Parathyroid adenoma (tissue), 2 donors: ENCODE measurements around the gene SERPINH1.

Experiments used
- H2AFZ ChIP-seq: fragments of 300-600 bp; sonication (generic); one replicate; pipeline ENCODE4 v1.7.0; 2017; ENCODE audit warnings: antibody characterized with exemption, mild to moderate bottlenecking
- H3K27ac ChIP-seq: fragments of 300-600 bp; sonication (generic); one replicate; pipeline ENCODE4 v1.7.0; 2017
- H3K27me3 ChIP-seq: fragments of 300-600 bp; sonication (generic); one replicate; pipeline ENCODE4 v1.7.0; 2017; ENCODE audit warnings: low read length; ENCODE audit not compliant: control insufficient read depth, insufficient read depth
- H3K36me3 ChIP-seq: fragments of 300-600 bp; sonication (generic); one replicate; pipeline ENCODE4 v1.7.0; 2017; ENCODE audit warnings: low read length; ENCODE audit not compliant: control insufficient read depth, insufficient read depth
- H3K4me1 ChIP-seq: fragments of 300-600 bp; sonication (generic); one replicate; pipeline ENCODE4 v1.7.0; 2017; ENCODE audit warnings: control low read depth
- H3K4me2 ChIP-seq: fragments of 300-600 bp; sonication (generic); one replicate; pipeline ENCODE4 v1.7.0; 2017; ENCODE audit warnings: low read length
- H3K4me3 ChIP-seq: fragments of 300-600 bp; sonication (generic); one replicate; pipeline ENCODE4 v1.7.0; 2017; ENCODE audit warnings: low read depth, low read length
- H3K79me2 ChIP-seq: fragments of 300-600 bp; sonication (generic); one replicate; pipeline ENCODE4 v1.7.0; 2017; ENCODE audit warnings: control low read depth
- H3K9ac ChIP-seq: fragments of 300-600 bp; sonication (generic); one replicate; pipeline ENCODE4 v1.7.0; 2017; ENCODE audit warnings: mild to moderate bottlenecking
- H3K9me3 ChIP-seq: fragments of 300-600 bp; sonication (generic); one replicate; pipeline ENCODE4 v1.7.0; 2017; ENCODE audit warnings: low read length; ENCODE audit not compliant: control insufficient read depth
- TF ChIP-seq, protein P1 (sequence below): fragments of 300-600 bp; sonication (generic); IDR thresholded peaks from one replicate; pipeline ENCODE4 v1.7.0; 2017; ENCODE audit warnings: antibody characterized with exemption, mild to moderate bottlenecking
- donor health status: primary hyperparathyroidism.

SERPINH1 gene

GRCh38 chr11:75572744-75573143, 10.7 kb downstream of the SERPINH1 start:
- Histone ChIP-seq H3K9ac (no peak overlapping the region), H3K79me2 (no peaks in the 10 kb centered on the region), H3K36me3 (no peaks in the 10 kb centered on the region), H3K4me2 (no peak overlapping the region), H3K4me1 (no peaks in the 10 kb centered on the region), H2AFZ (no peak overlapping the region), H3K4me3 (no peak overlapping the region), H3K27ac (no peak overlapping the region), H3K9me3 (no peaks in the 10 kb centered on the region), H3K27me3 (no peaks in the 10 kb centered on the region)
- TF ChIP-seq, protein P1, sequence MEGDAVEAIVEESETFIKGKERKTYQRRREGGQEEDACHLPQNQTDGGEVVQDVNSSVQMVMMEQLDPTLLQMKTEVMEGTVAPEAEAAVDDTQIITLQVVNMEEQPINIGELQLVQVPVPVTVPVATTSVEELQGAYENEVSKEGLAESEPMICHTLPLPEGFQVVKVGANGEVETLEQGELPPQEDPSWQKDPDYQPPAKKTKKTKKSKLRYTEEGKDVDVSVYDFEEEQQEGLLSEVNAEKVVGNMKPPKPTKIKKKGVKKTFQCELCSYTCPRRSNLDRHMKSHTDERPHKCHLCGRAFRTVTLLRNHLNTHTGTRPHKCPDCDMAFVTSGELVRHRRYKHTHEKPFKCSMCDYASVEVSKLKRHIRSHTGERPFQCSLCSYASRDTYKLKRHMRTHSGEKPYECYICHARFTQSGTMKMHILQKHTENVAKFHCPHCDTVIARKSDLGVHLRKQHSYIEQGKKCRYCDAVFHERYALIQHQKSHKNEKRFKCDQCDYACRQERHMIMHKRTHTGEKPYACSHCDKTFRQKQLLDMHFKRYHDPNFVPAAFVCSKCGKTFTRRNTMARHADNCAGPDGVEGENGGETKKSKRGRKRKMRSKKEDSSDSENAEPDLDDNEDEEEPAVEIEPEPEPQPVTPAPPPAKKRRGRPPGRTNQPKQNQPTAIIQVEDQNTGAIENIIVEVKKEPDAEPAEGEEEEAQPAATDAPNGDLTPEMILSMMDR: no peak

GRCh38 chr11:75574698-75575602, 12.9 kb downstream of the SERPINH1 start:
- Histone ChIP-seq H3K27me3 (no peaks in the 10 kb centered on the region), H3K4me3 (no peak overlapping the region), H3K9me3 (no peaks in the 10 kb centered on the region), H3K36me3 (no peaks in the 10 kb centered on the region), H3K79me2 (no peaks in the 10 kb centered on the region), H3K4me2 (no peak overlapping the region), H3K9ac (no peak overlapping the region), H3K27ac (no peak overlapping the region), H2AFZ (no peak overlapping the region), H3K4me1 (no peaks in the 10 kb centered on the region)
- TF ChIP-seq, protein P1: no peak

DNA sequence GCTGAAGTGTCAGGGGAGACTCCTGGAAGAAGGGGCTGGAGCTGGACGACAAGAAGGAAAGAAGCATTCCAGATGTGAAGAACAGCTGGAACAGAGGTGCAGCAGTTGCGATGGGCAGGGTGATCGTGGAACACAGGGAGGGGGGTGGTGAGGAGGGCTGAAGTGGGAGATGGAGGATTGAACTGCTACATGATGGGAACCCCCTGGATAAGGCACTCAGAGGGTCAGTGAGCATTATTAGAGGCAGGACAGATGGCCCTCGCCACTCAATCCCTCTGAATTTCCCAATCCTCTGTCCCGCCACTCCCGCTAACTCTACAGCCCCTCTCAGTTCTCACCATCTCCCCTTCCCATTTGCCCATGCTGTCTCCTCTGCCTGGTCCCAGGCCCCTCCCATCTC, 14.0 kb downstream of the SERPINH1 start:
- no peak overlapping the region for H3K4me2 ChIP-seq
- H3K27me3 ChIP-seq: no peaks in the 10 kb centered on the region
- H3K4me1 ChIP-seq: no peaks in the 10 kb centered on the region
- H3K9me3 ChIP-seq: no peaks in the 10 kb centered on the region
- TF ChIP-seq, protein P1: no peak
- H3K4me3 ChIP-seq: no peak overlapping the region
- H3K9ac ChIP-seq: no peak overlapping the region
- H3K36me3 ChIP-seq: no peaks in the 10 kb centered on the region
- H3K27ac ChIP-seq: no peak overlapping the region
- no peak overlapping the region for H2AFZ ChIP-seq
- H3K79me2 ChIP-seq: no peaks in the 10 kb centered on the region

GRCh38 chr11:75576499-75576918, 14.5 kb downstream of the SERPINH1 start:
- Histone ChIP-seq H2AFZ (no peak overlapping the region), H3K36me3 (no peaks in the 10 kb centered on the region), H3K9me3 (no peaks in the 10 kb centered on the region), H3K27ac (no peak overlapping the region), H3K4me3 (no peak overlapping the region), H3K9ac (no peak overlapping the region), H3K4me1 (no peaks in the 10 kb centered on the region), H3K4me2 (no peak overlapping the region), H3K79me2 (no peaks in the 10 kb centered on the region), H3K27me3 (no peaks in the 10 kb centered on the region)
- TF ChIP-seq, protein P1: no peak

DNA sequence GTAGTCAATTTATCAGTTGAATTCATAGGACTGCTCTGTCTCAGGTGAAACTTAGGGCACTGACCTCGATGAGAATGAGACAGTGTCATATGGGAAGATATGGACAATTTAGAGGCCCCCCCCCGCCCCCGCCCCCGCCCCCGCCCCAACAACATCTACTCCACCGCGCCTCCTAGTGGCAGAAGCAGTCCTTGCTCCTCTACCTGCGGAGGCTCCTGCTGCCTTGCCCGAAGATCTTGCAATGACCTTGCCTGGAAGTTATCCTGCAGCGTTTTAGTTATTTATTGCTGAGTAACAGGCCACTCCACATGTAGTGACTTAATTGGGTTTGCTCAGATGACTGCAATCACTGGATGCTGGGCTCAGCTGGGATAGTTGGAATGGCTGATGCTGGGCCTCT, 15.2 kb downstream of the SERPINH1 start:
- no peak overlapping the region for H2AFZ ChIP-seq
- H3K4me2 ChIP-seq: no peak overlapping the region
- no peak overlapping the region for H3K9ac ChIP-seq
- H3K27me3 ChIP-seq: no peaks in the 10 kb centered on the region
- no peaks in the 10 kb centered on the region for H3K9me3 ChIP-seq
- TF ChIP-seq, protein P1: no peak
- no peak overlapping the region for H3K4me3 ChIP-seq
- no peaks in the 10 kb centered on the region for H3K4me1 ChIP-seq
- H3K27ac ChIP-seq: no peak overlapping the region
- H3K79me2 ChIP-seq: no peaks in the 10 kb centered on the region
- no peaks in the 10 kb centered on the region for H3K36me3 ChIP-seq
